GM18511 (cell line): ENCODE data around the gene IL12B.
"Not testable (repeated sequence)": the region's sequence is repeated elsewhere in the genome, so short reads cannot be mapped to it uniquely, and the experiment has no call there.

Experiments used
- ATAC-seq: cut with Tn5 transposase; IDR thresholded peaks from one replicate; pipeline ENCODE4 v1.9.1; 2021; ENCODE audit warnings: mild to moderate bottlenecking, moderate library complexity; ENCODE audit not compliant: unreplicated experiment

The IL12B gene

DNA sequence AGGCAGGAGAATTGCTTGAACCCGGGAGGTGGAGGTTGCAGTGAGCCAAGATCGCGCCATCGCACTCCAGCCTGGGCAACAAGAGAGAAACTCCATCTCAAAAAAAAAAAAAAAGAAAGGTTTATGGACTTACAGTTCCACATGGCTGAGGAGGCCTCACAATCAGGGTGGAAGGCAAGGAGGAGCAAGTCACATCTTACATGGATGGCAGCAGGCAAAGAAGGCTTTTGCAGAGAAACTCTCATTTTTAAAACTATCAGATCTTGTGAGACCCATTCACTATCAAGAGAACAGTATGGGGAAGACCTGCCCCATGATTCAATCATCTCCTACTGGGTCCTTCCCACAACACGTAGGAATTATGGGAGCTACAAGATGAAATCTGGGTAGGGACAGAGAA, 33.0 kb downstream of the IL12B start:
- ATAC-seq, result not testable (repeated sequence)

DNA sequence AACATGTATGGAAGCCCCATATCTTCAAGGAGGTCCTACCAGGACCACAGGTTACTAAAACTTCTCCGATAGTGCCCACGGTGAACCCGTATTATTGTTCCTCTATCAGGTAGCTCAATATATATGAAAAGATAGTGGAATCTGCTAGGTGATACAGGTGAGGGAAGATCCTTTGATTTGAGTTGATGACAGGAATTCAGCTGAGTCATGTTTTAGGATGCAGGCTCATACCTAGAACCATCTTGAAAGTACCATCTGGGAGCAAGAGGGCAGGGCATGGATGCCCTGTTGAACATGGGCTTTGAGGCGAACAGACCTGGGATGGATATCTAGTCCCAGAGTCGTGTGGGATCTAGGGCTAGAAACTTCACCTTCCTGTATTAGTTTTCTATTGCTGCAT, 35.4 kb downstream of the IL12B start:
- ATAC-seq, result no peak

DNA sequence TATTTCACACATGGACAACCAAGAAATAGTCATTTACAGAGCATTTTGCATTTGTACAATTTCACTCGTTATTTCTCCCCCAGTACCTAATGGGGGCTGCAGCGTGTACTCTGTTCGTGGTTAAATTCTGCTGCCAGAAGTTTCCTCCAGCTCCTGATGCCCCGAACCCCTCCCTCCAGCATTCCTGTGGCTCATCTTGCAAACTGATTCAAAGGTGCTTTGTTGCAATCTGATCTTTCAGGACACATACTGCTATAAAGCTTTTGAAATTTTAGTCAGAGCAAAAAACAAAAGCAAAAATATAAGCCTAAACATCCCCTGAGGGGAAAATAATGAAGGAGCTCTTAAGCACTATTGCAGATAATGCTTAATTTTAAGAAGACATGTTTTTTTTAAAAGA, 39.5 kb downstream of the IL12B start:
- ATAC-seq, result no peak

DNA sequence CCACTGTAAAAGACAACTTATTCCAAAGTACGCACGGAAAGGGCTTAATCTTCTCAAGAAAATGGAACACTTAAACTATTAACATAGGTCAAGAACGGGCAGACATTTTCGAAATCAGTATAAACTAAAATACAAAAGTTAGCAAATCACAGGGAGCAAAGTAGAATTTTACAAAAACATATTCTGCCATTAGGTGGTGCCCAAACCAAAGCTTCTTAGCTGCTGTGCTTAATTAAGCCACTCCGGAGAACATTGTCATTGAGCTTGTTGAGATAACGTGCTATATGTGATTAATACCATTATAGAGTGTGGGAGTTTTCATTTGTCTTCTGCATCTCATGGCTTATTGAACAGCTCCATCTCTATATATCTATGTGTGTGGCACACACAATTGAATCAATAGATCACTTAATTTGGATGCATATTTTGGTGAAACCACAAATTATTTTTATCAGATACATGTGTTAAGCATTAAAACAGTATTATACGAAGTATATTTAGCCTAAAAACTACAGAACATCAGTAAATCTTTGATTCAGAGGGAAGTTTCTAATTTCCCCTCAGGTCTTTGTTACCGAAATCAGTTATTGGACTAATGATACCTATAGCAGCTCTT, 43.8 kb downstream of the IL12B start:
- ATAC-seq, result no peak

DNA sequence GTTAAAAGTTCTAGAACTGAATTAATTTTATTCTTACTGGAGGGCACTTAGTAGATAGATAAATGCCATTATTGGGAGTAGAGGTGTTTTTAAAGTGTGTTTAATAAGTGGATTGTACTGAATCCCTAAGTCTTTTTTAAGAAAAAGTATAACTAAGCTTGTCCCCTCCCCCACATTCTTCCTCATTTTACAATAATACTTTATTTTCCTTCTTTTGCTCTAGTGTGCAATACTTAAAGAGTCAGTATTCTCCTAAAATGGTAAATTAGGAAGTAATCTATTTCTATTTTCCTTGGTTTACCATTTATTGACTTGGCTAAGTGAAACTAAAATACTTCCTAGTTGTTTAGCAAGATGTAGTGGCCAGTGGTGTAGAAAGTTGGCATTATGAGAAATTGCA, 55.6 kb downstream of the IL12B start:
- ATAC-seq, result no peak

DNA sequence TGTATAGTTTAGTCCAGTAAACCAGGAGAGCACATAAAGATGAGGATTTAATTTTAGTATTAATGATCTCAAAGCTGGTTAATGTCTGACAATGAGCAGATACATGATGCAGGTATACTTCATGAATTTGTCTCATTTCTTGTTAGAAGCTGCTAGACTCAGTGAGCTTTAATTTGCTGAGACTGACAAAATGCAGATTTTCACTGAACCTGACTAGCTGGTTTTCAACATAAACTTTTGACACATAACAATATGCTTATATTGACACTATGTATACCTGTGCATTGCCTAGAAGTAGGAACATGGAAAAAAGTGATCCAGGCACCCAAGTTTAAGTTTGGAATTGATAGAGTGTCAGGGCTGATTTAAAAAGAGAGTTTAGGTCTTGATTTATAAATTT, 56.4 kb downstream of the IL12B start:
- no peak for ATAC-seq

DNA sequence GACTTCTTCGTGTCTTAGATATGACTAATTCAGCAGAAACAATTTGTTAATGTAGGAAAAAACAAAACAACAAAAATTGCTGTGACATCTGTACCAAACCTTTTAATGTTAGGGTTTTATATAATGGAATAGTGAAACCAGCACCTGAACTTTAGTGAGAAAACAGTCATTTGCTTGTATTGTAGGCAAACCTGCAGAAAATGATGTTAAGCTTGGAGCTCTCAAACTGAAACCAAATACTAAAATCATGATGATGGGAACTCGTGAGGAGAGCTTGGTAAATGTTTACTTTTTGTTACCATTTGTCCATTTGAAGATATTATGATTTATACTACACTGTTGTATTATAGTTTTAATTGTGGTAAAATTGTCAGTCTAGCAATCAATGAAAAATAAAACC, 60.6 kb downstream of the IL12B start:
- ATAC-seq, result no peak

DNA sequence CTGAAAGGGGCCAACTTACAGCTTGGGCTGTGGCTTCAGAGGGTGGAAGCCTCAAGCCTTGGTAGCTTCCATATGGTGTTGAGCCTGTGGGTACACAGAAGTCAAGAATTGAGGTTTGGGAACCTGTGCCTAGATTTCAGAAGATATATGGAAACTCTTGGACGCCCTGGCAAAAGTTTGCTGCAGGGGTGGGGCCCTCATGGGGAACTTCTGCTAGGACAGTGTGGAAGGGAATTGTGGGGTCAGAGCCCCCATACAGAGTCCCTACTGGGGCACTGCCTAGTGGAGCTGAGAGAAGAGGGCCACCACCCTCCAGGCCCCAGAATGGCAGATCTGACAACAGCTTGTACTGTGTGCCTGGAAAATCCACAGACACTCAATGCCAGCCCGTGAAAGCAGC, 63.5 kb downstream of the IL12B start:
- not testable (repeated sequence) for ATAC-seq
